Subcutaneous adipose tissue (tissue), 4 donors: ENCODE measurements around the gene RUFY1. TPM values are rescaled to one million over a fixed set of nuclear protein-coding genes. Genes with fewer than 3 reads are reported as not detected.

Experiments used
- CTCF ChIP-seq: fragments of 450-650 bp; IDR thresholded peaks from one replicate; pipeline ENCODE4 v1.5.1; 2016; ENCODE audit warnings: low read depth, mild to moderate bottlenecking, control low read depth, antibody characterized with exemption, moderate library complexity
- total RNA-seq, 4 donors: library from RNA; depleted of rRNA; stranded (reverse); fragments of >200 nt; gene quantifications; one replicate each; pipeline ENCODE4 v1.1.0, GENCODE V29; 2016

RUFY1 gene
- total RNA-seq, 4 donors from 2014 or later = 42.2 to 63.0 (median 55.8) TPM

- TF ChIP-seq CTCF = no peak
Observed at GRCh38 chr5:179619776-179620175, 69.4 kb downstream of the RUFY1 start.

- TF ChIP-seq CTCF = no peak
Observed at GRCh38 chr5:179620293-179620692, 69.9 kb downstream of the RUFY1 start.

GRCh38 chr5:179620703-179621350 lies 70.5 kb downstream of the RUFY1 start:
- no peak for TF ChIP-seq CTCF

- no peak for TF ChIP-seq CTCF
Observed at GRCh38 chr5:179621551-179622214, 71.3 kb downstream of the RUFY1 start.

- TF ChIP-seq CTCF = no peak
Observed at GRCh38 chr5:179623003-179623905, 72.9 kb downstream of the RUFY1 start, which contains the start of gene HNRNPH1. HNRNPH1 (minus strand) TSS chr5:179623671; CDS start chr5:179623133, 538 bp downstream.

- no peak for TF ChIP-seq CTCF
Observed at GRCh38 chr5:179623906-179624741, 73.8 kb downstream of the RUFY1 start.
